Adrenal gland (tissue), 12 donors: ENCODE measurements around the gene CAMKMT. TPM values are rescaled to one million over a fixed set of nuclear protein-coding genes. Genes with fewer than 3 reads are reported as not detected.
A peak's percentile ranks its signal among the peaks of the same experiment; 100 is the strongest.

Source experiments
- DNase-seq, 7 donors: peaks; one replicate each; pipeline ENCODE4 v3.0.0-alpha.2; 2019 to 2020
- H3K27ac ChIP-seq, 5 donors: fragments of 200-600 bp; sonication (generic) in 4 of 5; 1 replicate in 3 of 5; 2 replicates in 2 of 5; pipeline versions ENCODE4 v1.5.1 to v1.8.0; 2016 to 2020; ENCODE audit warnings: mild to moderate bottlenecking in 1 of 5
- H3K27me3 ChIP-seq: fragments of 200-600 bp; 2 replicates; pipeline ENCODE4 v1.8.0; 2021
- H3K36me3 ChIP-seq, 2 donors: fragments of 200-600 bp; replicated peaks in 1 of 2; 1 replicate in 1 of 2; 2 replicates in 1 of 2; pipeline versions ENCODE4 v1.5.1 to v1.8.0; 2018 to 2022
- H3K4me1 ChIP-seq, 2 donors: fragments of 200-600 bp; replicated peaks in 1 of 2; 1 replicate in 1 of 2; 2 replicates in 1 of 2; pipeline versions ENCODE4 v1.5.1 to v1.8.0; 2018 to 2021
- H3K4me3 ChIP-seq, 4 donors: fragments of 200-600 bp; sonication (generic) in 3 of 4; one replicate each; pipeline ENCODE4 v1.5.1; 2016 to 2018
- H3K9me3 ChIP-seq, 3 donors: fragments of 200-600 bp; sonication (generic) in 1 of 3; replicated peaks in 1 of 3; 1 replicate in 2 of 3; 2 replicates in 1 of 3; pipeline versions ENCODE4 v1.5.1 to v1.8.0; 2016 to 2021
- POLR2A ChIP-seq, 2 donors: fragments of 450-650 bp; IDR thresholded peaks; one replicate each; pipeline ENCODE4 v1.6.1; 2017; ENCODE audit warnings: antibody characterized with exemption in 2 of 2, mild to moderate bottlenecking in 2 of 2, moderate library complexity in 1 of 2
- WGBS, 4 donors: extraction: QIAGEN DNeasy Blood & Tissue Kit in 2 of 4; methylation state at CpG; one replicate each; pipeline versions ENCODE4 v1.1.5 to v1.1.7; 2013 to 2017; 5-methylcytosine and 5-hydroxymethylcytosine counted together
- intact Hi-C, 2 donors: fragments of 100-400 bp; cut with DNase I; formaldehyde crosslinking; loops; one replicate each; pipeline versions ENCODE4 v1.14.1 to v1.15.0; 2022 to 2023
- polyA plus RNA-seq, 3 donors: library from polyadenylated mRNA; stranded (reverse); fragments of 200-250 nt in 2 of 3; fragments of 350-450 nt in 1 of 3; fragmentation: Illumina TruSeq in 1 of 3; extraction: RNeasy Lipid Tissue Mini Kit (QIAGEN cat#74804) in 1 of 3; gene quantifications; one replicate each; pipeline ENCODE4 v1.2.3, GENCODE V29; 2013 to 2014
- total RNA-seq, 9 donors: library from RNA; depleted of rRNA in 4 of 9; stranded (reverse); fragments of >200 nt in 4 of 9; fragments of 120-200 nt in 1 of 9; fragmentation: NEBNext Ultra II Directional in 1 of 9; extraction: Animal tissue kit (Norgen Biotek cat#: 25700) in 1 of 9; gene quantifications; one replicate each; pipeline versions ENCODE4 v1.1.0 to v1.2.4, GENCODE V29; 2013 to 2023
- TF ChIP-seq, protein P1 (sequence below), 6 experiments: fragments of 450-650 bp in 4 of 6; fragments of 200-600 bp in 2 of 6; sonication (generic) in 1 of 6; IDR thresholded peaks; 1 replicate in 5 of 6; 2 replicates in 1 of 6; pipeline versions ENCODE4 v1.5.1 to v1.8.0; 2016 to 2021; ENCODE audit warnings: antibody characterized with exemption in 6 of 6, mild to moderate bottlenecking in 2 of 6, moderate library complexity in 1 of 6
- donor health status: healthy with polysubstance abuse.
- donor health status: Bipolar disorder and iron deficiency.
- donor health status: DM: yes; HTN: yes; CAD: no.
- donor health status: DM: no; HTN: no; CAD: no.
- donor health status: DM: no; HTN: no; CAD: no.
- donor health status: DM: yes; HTN: yes; CAD: no.

Gene CAMKMT
- total and polyA plus RNA-seq, 12 donors, result 2.6 to 14.0 (median 8.6) TPM

GRCh38 chr2:44578471-44579093 lies 216.8 kb downstream of the CAMKMT start:
- no peaks in the 10 kb centered on the region for H3K9me3 ChIP-seq
- DNase-seq, result no peak

DNA sequence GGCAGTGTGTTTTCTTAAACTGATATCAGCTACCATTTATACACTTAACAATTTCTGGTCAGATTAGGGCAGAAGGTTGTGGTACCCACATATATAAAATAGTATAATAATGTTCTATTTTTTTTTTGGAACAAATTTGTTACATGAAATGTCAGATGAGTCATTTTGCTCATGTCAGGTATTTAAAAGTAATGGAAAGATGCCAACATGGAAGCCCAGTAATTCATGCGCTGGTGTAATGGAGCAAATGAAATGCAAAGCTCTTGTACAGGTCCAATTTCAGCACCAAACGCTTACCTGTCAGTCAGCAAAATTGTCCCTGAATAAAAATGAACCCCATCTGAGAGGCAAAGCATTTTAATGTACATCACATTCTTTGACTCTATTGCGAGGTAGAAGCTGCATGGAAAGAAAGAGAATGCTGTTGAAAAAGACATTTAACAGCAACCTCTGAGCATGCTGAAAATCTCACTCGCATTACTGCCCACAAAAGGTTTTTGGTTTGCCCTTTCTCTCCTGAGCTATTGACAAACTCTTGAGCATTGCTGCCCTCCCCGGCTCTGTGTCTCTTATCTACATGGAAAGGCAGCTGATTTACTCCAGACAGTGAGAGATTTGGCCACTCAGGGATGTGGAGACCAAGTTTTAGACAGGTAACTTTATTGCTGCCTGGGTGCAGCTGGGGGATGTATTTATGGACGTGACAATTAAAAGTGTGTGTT lies 217.5 kb downstream of the CAMKMT start:
- peak overlapping the region in 1 of 4 donors; percentile 31 for H3K4me3 ChIP-seq
- H3K36me3 ChIP-seq, result no peaks in the 10 kb centered on the region
- 67 to 86% (median 79%) methylated on average over 6 of the region's 6 CpGs for WGBS, 4 donors
- H3K27me3 ChIP-seq, result no peaks in the 10 kb centered on the region
- H3K9me3 ChIP-seq, result no peaks in the 10 kb centered on the region
- H3K4me1 ChIP-seq, result peaks cover 5 to 8% of the 10 kb centered on the region in 2 donors
- intact Hi-C loops, result no loop called here
- DNase-seq, result no peak
- no peak overlapping the region for H3K27ac ChIP-seq
- no peak for TF ChIP-seq POLR2A (IDR thresholded peaks at IDR 0.05)
- TF ChIP-seq, protein P1, sequence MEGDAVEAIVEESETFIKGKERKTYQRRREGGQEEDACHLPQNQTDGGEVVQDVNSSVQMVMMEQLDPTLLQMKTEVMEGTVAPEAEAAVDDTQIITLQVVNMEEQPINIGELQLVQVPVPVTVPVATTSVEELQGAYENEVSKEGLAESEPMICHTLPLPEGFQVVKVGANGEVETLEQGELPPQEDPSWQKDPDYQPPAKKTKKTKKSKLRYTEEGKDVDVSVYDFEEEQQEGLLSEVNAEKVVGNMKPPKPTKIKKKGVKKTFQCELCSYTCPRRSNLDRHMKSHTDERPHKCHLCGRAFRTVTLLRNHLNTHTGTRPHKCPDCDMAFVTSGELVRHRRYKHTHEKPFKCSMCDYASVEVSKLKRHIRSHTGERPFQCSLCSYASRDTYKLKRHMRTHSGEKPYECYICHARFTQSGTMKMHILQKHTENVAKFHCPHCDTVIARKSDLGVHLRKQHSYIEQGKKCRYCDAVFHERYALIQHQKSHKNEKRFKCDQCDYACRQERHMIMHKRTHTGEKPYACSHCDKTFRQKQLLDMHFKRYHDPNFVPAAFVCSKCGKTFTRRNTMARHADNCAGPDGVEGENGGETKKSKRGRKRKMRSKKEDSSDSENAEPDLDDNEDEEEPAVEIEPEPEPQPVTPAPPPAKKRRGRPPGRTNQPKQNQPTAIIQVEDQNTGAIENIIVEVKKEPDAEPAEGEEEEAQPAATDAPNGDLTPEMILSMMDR (IDR thresholded peaks at IDR 0.05), result no peak

More at GRCh38 chr2:44578471-44579093, 216.8 kb downstream of the CAMKMT start:
- Histone ChIP-seq H3K36me3 (no peaks in the 10 kb centered on the region), H3K4me3 (peak overlapping the region in 1 of 4 donors; percentile 31), H3K27ac (peak overlapping the region in 1 of 5 donors; percentile 10), H3K27me3 (no peaks in the 10 kb centered on the region), H3K4me1 (peaks cover 5 to 8% of the 10 kb centered on the region in 2 donors)
- intact Hi-C loops, result no loop called here
- TF ChIP-seq, protein P1 (IDR thresholded peaks at IDR 0.05), result no peak
- TF ChIP-seq POLR2A (IDR thresholded peaks at IDR 0.05), result no peak
- 42 to 71% (median 59%) methylated on average over 2 of the region's 2 CpGs for WGBS, 4 donors

DNA sequence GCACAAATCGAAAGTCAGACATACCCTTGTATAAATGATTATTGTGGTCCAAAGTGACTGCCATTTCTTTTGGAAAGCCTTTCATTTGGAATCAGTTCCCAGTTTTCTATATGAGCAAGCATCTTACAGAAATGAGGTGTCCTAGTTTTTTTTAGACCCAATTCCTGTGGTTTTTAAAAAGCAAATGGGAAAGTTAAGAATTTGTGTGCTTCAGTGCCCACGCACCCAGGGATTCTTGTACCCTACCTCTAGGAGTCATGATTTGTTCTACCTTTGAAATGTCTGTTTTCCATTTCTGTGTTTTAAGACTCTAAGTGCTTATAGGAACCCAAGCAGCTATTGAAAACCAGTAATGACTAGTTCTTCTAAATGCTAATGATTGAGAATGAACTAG lies 218.1 kb downstream of the CAMKMT start:
- Histone ChIP-seq H3K9me3 (no peaks in the 10 kb centered on the region), H3K27ac (no peak overlapping the region), H3K4me3 (no peak overlapping the region), H3K4me1 (peaks cover 5 to 8% of the 10 kb centered on the region in 2 donors), H3K36me3 (no peaks in the 10 kb centered on the region), H3K27me3 (no peaks in the 10 kb centered on the region)
- TF ChIP-seq POLR2A (IDR thresholded peaks at IDR 0.05), result no peak
- TF ChIP-seq, protein P1 (IDR thresholded peaks at IDR 0.05), result no peak
- no peak for DNase-seq
- intact Hi-C loops, result no loop called here
- WGBS, 4 donors, result 83 to 97% (median 94%) methylated on average over 2 of the region's 2 CpGs

- DNase-seq, result no peak
- Histone ChIP-seq H3K27me3 (no peaks in the 10 kb centered on the region), H3K36me3 (no peaks in the 10 kb centered on the region), H3K27ac (no peak overlapping the region), H3K9me3 (no peaks in the 10 kb centered on the region), H3K4me1 (peaks cover 5 to 8% of the 10 kb centered on the region in 2 donors), H3K4me3 (no peak overlapping the region)
- 65 to 98% (median 81%) methylated on average over 3 of the region's 3 CpGs for WGBS, 4 donors
- TF ChIP-seq, protein P1 (IDR thresholded peaks at IDR 0.05), result no peak
- no peak for TF ChIP-seq POLR2A (IDR thresholded peaks at IDR 0.05)
- intact Hi-C loops, result no loop called here
These were observed 219.2 kb downstream of the CAMKMT start for GRCh38 chr2:44580875-44581515.
